ENCODE data around the gene SDHB.
A peak's percentile ranks its signal among the peaks of the same experiment; 100 is the strongest.

Gene SDHB

DNA sequence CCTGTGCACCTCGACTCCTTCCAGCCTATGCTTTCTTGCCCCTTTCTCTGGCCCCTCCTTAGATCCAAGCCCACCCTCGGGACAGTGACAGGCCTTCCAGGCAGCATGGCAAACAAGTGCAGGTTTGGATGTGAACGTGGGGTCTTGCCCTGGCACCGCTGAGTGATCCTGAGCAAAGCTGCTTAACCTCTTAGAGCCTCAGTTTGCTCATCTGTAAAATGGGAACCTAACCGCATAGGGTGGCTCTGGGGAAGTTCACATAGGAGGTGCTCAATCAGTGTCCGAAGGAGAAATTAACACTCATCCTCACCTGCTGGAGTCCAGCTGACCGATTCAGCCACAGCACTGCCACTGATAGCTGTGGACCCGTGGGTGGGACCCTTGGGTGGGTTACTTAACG, 80.6 kb downstream of the SDHB start:
- Histone ChIP-seq H2AK5ac (ENCODE audit: low read length, severe bottlenecking) (no peak overlapping the region), H3K4ac (ENCODE audit: low read depth in 1 of 2, low read length in 2 of 2) (no peak overlapping the region)
- 96% methylated on average over 9 of the region's 9 CpGs for WGBS

DNA sequence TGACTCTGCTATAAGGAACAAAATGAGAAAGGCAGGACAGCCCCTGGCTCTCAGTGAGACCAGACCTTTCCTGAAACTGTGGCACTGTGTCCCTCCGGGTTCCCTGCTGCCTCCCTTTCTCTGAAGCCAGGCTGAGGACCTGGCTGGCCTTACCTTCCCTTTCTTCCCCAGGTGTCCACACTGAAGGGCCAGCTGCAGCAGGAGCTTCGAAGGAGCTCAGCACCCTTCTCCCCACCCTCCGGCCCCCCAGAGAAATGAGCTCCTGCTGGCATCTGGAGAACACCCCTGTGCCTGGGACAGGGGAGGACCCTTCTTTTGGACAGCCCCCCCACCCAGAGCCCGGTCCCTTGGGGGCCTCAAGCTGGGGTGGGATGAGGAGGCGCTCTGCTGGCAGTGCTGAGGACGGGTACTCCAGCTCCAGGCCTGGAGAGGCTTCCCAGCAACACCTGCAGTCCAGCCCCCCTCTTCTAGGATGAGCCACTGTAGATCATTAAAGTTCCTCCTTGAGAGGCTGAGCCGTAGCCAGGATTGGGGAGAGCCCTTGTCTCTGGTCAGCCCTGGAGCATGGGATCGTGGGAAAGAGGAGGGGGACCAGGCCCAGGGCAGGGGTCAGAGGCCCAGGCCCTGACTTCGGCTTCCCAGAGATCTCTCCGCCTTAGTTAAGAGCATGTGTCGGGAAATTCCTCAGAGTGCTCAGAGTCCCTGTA, 81.5 kb downstream of the SDHB start:
- H3K4ac ChIP-seq (ENCODE audit: low read depth in 1 of 2, low read length in 2 of 2), result no peak overlapping the region
- H4K91ac ChIP-seq (ENCODE audit: low read length), result peak overlapping the region; percentile 11
- peaks cover 11% of the 10 kb centered on the region for H3K79me1 ChIP-seq (replicated peaks; ENCODE audit: low read length, poor library complexity, severe bottlenecking)
- WGBS, result 74% methylated on average over 8 of the region's 11 CpGs
- peak overlapping the region; percentile 23 for H4K8ac ChIP-seq (ENCODE audit: low read length)
- H3K4me3 ChIP-seq (ENCODE audit: insufficient read depth in 1 of 2, low read depth in 1 of 2, low read length in 2 of 2), result no peak overlapping the region
- H3K23ac ChIP-seq (ENCODE audit: low read length in 2 of 2), result no peak overlapping the region
- H3K14ac ChIP-seq (ENCODE audit: low read length in 2 of 2), result no peak overlapping the region
- H3K9ac ChIP-seq (ENCODE audit: low read length), result peak overlapping the region; percentile 53
- no peak overlapping the region for H2BK120ac ChIP-seq (ENCODE audit: low read depth, low read length)
- no peaks in the 10 kb centered on the region for H3K27me3 ChIP-seq (ENCODE audit: control insufficient read depth in 1 of 2, insufficient read depth in 1 of 2, low read length in 2 of 2)
- peak overlapping the region; percentile 19 for H2AK5ac ChIP-seq (ENCODE audit: low read length, severe bottlenecking)
- H3K27ac ChIP-seq (ENCODE audit: low read length, poor library complexity, severe bottlenecking), result peak overlapping the region; percentile 2
- no peak overlapping the region for H2BK5ac ChIP-seq (ENCODE audit: low read depth, low read length, poor library complexity, severe bottlenecking)
- H3K9me3 ChIP-seq (ENCODE audit: control insufficient read depth, low read length), result no peaks in the 10 kb centered on the region
- H3K4me2 ChIP-seq (ENCODE audit: low read length, poor library complexity, severe bottlenecking), result no peak overlapping the region
- peaks cover 61 to 84% of the 10 kb centered on the region in 2 experiments for H3K36me3 ChIP-seq (ENCODE audit: control insufficient read depth in 1 of 2, insufficient read depth in 2 of 2, low read depth in 1 of 2, low read length in 2 of 2)
- H3K18ac ChIP-seq (ENCODE audit: low read depth in 1 of 2, low read length in 2 of 2), result no peak overlapping the region
- H2BK15ac ChIP-seq (ENCODE audit: low read depth, poor library complexity, severe bottlenecking), result no peak overlapping the region
- no peak overlapping the region for H2AFZ ChIP-seq (ENCODE audit: low read depth, low read length)
- H2BK12ac ChIP-seq (ENCODE audit: low read length in 2 of 2), result no peak overlapping the region
- H3K4me1 ChIP-seq (ENCODE audit: control insufficient read depth, insufficient read depth, low read depth, low read length), result peaks cover 46% of the 10 kb centered on the region
- no peak for DNase-seq

More for the DNA sequence above, 80.6 kb downstream of the SDHB start:
- Histone ChIP-seq H4K8ac (ENCODE audit: low read length) (no peak overlapping the region), H3K14ac (ENCODE audit: low read length in 2 of 2) (no peak overlapping the region), H3K4me1 (ENCODE audit: control insufficient read depth, insufficient read depth, low read depth, low read length) (peaks cover 46% of the 10 kb centered on the region), H2BK5ac (ENCODE audit: low read depth, low read length, poor library complexity, severe bottlenecking) (no peak overlapping the region), H3K4me3 (ENCODE audit: insufficient read depth in 1 of 2, low read depth in 1 of 2, low read length in 2 of 2) (no peak overlapping the region), H2AFZ (ENCODE audit: low read depth, low read length) (no peak overlapping the region), H3K27ac (ENCODE audit: low read length, poor library complexity, severe bottlenecking) (no peak overlapping the region), H3K36me3 (ENCODE audit: control insufficient read depth in 1 of 2, insufficient read depth in 2 of 2, low read depth in 1 of 2, low read length in 2 of 2) (peaks cover 63 to 85% of the 10 kb centered on the region in 2 experiments), H3K27me3 (ENCODE audit: control insufficient read depth in 1 of 2, insufficient read depth in 1 of 2, low read length in 2 of 2) (no peaks in the 10 kb centered on the region), H3K9ac (ENCODE audit: low read length) (no peak overlapping the region), H3K4me2 (ENCODE audit: low read length, poor library complexity, severe bottlenecking) (no peak overlapping the region), H3K9me3 (ENCODE audit: control insufficient read depth, low read length) (no peaks in the 10 kb centered on the region), H3K23ac (ENCODE audit: low read length in 2 of 2) (no peak overlapping the region), H2BK12ac (ENCODE audit: low read length in 2 of 2) (no peak overlapping the region), H3K79me1 (replicated peaks; ENCODE audit: low read length, poor library complexity, severe bottlenecking) (peaks cover 11% of the 10 kb centered on the region), H2BK120ac (ENCODE audit: low read depth, low read length) (no peak overlapping the region), H4K91ac (ENCODE audit: low read length) (no peak overlapping the region), H2BK15ac (ENCODE audit: low read depth, poor library complexity, severe bottlenecking) (no peak overlapping the region), H3K18ac (ENCODE audit: low read depth in 1 of 2, low read length in 2 of 2) (no peak overlapping the region)
- no peak for DNase-seq

DNA sequence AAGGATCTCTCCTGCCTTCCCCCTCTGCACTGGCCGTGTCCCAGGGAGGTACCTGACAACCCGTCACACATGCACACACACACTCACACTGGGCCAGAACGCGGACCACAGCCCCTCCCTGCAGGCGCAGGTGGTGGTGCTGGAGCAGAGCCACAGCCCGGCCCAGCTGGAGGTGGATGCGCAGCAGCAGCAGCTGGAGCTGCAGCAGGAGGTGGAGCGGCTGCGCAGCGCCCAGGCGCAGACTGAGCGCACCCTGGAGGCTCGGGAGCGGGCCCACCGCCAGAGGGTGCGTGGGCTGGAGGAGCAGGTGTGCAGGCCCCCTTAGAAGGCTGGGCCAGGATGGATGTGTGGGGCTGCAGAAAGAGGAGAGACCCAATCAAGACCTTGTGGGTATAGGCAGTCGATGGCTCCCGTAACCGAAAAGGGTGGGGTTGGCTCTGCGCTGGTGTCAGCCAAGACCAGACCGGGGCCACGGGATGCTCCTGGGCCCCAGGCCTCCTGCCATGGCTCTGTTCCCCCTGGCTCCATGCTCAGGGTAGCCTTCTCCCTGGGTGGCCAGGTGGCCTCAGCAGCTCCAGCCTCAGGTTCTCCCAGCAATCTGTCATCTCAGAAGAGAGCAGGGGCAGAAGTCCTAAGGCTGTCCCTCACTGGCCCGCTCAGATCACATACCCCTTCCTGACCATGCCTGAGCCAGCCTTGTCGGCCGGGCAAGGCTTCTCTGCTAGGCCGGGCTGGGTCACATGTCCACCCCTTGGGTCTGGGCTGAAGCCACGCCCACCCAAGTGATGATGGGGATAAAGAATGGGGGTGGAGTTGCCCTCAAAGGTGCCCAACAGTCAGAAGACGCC, 82.3 kb downstream of the SDHB start:
- WGBS, result 86% methylated on average over 28 of the region's 28 CpGs
- Histone ChIP-seq H2BK12ac (ENCODE audit: low read length in 2 of 2) (no peak overlapping the region), H2AFZ (ENCODE audit: low read depth, low read length) (no peak overlapping the region), H3K4me2 (ENCODE audit: low read length, poor library complexity, severe bottlenecking) (no peak overlapping the region), H2AK5ac (ENCODE audit: low read length, severe bottlenecking) (no peak overlapping the region), H2BK15ac (ENCODE audit: low read depth, poor library complexity, severe bottlenecking) (no peak overlapping the region), H2BK5ac (ENCODE audit: low read depth, low read length, poor library complexity, severe bottlenecking) (no peak overlapping the region), H3K9ac (ENCODE audit: low read length) (peak overlapping the region; percentile 53), H3K4me3 (ENCODE audit: insufficient read depth in 1 of 2, low read depth in 1 of 2, low read length in 2 of 2) (no peak overlapping the region), H3K27me3 (ENCODE audit: control insufficient read depth in 1 of 2, insufficient read depth in 1 of 2, low read length in 2 of 2) (no peaks in the 10 kb centered on the region), H3K4ac (ENCODE audit: low read depth in 1 of 2, low read length in 2 of 2) (no peak overlapping the region), H3K9me3 (ENCODE audit: control insufficient read depth, low read length) (no peaks in the 10 kb centered on the region), H2BK120ac (ENCODE audit: low read depth, low read length) (no peak overlapping the region), H3K14ac (ENCODE audit: low read length in 2 of 2) (no peak overlapping the region), H3K36me3 (ENCODE audit: control insufficient read depth in 1 of 2, insufficient read depth in 2 of 2, low read depth in 1 of 2, low read length in 2 of 2) (peaks cover 54 to 78% of the 10 kb centered on the region in 2 experiments), H3K23ac (ENCODE audit: low read length in 2 of 2) (no peak overlapping the region), H4K91ac (ENCODE audit: low read length) (peak overlapping the region; percentile 25), H3K4me1 (ENCODE audit: control insufficient read depth, insufficient read depth, low read depth, low read length) (peaks cover 47% of the 10 kb centered on the region), H4K8ac (ENCODE audit: low read length) (peak overlapping the region; percentile 52), H3K18ac (ENCODE audit: low read depth in 1 of 2, low read length in 2 of 2) (peak overlapping the region in 1 of 2 experiments; percentile 13), H3K79me1 (replicated peaks; ENCODE audit: low read length, poor library complexity, severe bottlenecking) (peaks cover 6% of the 10 kb centered on the region), H3K27ac (ENCODE audit: low read length, poor library complexity, severe bottlenecking) (peak overlapping the region; percentile 6)
- peak; percentile 52 for DNase-seq

All from mesenchymal stem cell (in vitro differentiated cells and primary cell).